H1 (cell line): ENCODE measurements around the gene GRIA4. TPM values are rescaled to one million over a fixed set of nuclear protein-coding genes. Genes with fewer than 3 reads are reported as not detected.

Experiments used
- ATF2 ChIP-seq: IDR thresholded peaks from 2 replicates; pipeline ENCODE4 v1.6.1; 2012; ENCODE audit warnings: low read length, inconsistent platforms
- CBX5 ChIP-seq: fragments of 300-800, 300-1000 bp; sonication (generic); IDR thresholded peaks from 2 replicates; pipeline ENCODE4 v1.7.1; 2016; ENCODE audit warnings: antibody characterized with exemption, low read length, low read depth
- GABPA ChIP-seq: IDR thresholded peaks from 2 replicates; pipeline ENCODE4 v1.6.1; 2011; ENCODE audit warnings: mild to moderate bottlenecking, low read length, moderate library complexity, borderline replicate concordance; ENCODE audit not compliant: insufficient read depth
- POLR2AphosphoS5 ChIP-seq: IDR thresholded peaks from 2 replicates; pipeline ENCODE4 v1.6.1; 2011; ENCODE audit warnings: low read depth, low read length
- SP2 ChIP-seq: IDR thresholded peaks from 2 replicates; pipeline ENCODE4 v1.6.1; 2012; ENCODE audit warnings: mild to moderate bottlenecking, low read length, inconsistent platforms
- polyA plus RNA-seq, 7 experiments: library from polyadenylated mRNA; depleted of rRNA in 3 of 7; stranded (reverse) in 5 of 7; unstranded in 2 of 7; fragments of >200 nt in 5 of 7; fragments of 200-250 nt in 2 of 7; gene quantifications; 1 replicate in 5 of 7; 2 replicates in 1 of 7; 4 replicates in 1 of 7; pipeline versions ENCODE4 v1.2.1 to v1.2.3, GENCODE V29; 2011 to 2013; ENCODE audit warnings: missing spikeins in 2 of 7, mixed read lengths in 2 of 7
- total RNA-seq: library from RNA; stranded (reverse); fragmentation: NEBNext Ultra II Directional; extraction: Animal tissue kit (Norgen Biotek cat#: 25700); gene quantifications from 2 replicates; pipeline ENCODE4 v1.2.1, GENCODE V29; 2021

Gene GRIA4
- total and polyA plus RNA-seq, 2 of the 8 experiments (the other 6 are each of a cell fraction or from before 2014, with no cell fraction given) = 12.5 to 21.8 TPM

GRCh38 chr11:105577641-105578040 is 32.2 kb upstream of the GRIA4 start (continued):
- no peak for TF ChIP-seq GABPA
- TF ChIP-seq CBX5 = no peak
- TF ChIP-seq ATF2 = no peak
- no peak for TF ChIP-seq SP2
- TF ChIP-seq POLR2AphosphoS5 = no peak
